Progenitor cell of endocrine pancreas (in vitro differentiated cells): ENCODE measurements around the gene ZFYVE19. TPM values are rescaled to one million over a fixed set of nuclear protein-coding genes. Genes with fewer than 3 reads are reported as not detected.

Experiments
- DNase-seq: peaks from one replicate; pipeline ENCODE4 v3.0.0; 2021; ENCODE audit warnings: low spot score; ENCODE audit not compliant: unreplicated experiment
- H3K27ac Mint-ChIP-seq: 2 replicates; pipeline ENCODE4 v1.8.0; 2021; ENCODE audit warnings: mild to moderate bottlenecking, moderate library complexity, mixed read lengths
- H3K27me3 Mint-ChIP-seq: 2 replicates; pipeline ENCODE4 v1.8.0; 2021; ENCODE audit warnings: mixed read lengths
- H3K36me3 Mint-ChIP-seq: 2 replicates; pipeline ENCODE4 v1.8.0; 2022; ENCODE audit warnings: mixed read lengths; ENCODE audit not compliant: insufficient read depth
- H3K4me1 Mint-ChIP-seq: 2 replicates; pipeline ENCODE4 v1.8.0; 2021; ENCODE audit warnings: low read depth, mixed read lengths
- H3K4me3 Mint-ChIP-seq: 2 replicates; pipeline ENCODE4 v1.8.0; 2021; ENCODE audit warnings: low read depth, mild to moderate bottlenecking, moderate library complexity, mixed read lengths
- H3K9me3 Mint-ChIP-seq: 2 replicates; pipeline ENCODE4 v1.8.0; 2021; ENCODE audit warnings: low read depth, mixed read lengths
- CTCF ChIP-seq: fragments of 200-600 bp; sonication (generic); IDR thresholded peaks from one replicate; pipeline ENCODE4 v1.5.0; 2021; ENCODE audit warnings: antibody characterized with exemption, mild to moderate bottlenecking; ENCODE audit not compliant: unreplicated experiment
- total RNA-seq: library from RNA; stranded (reverse); gene quantifications from 2 replicates; pipeline ENCODE4 v1.2.1, GENCODE V29; 2021

The ZFYVE19 gene
- total RNA-seq, 1 donor from 2014 or later = 25.2 TPM

GRCh38 chr15:40782609-40783227 lies 24.2 kb upstream of the ZFYVE19 start:
- Mint-ChIP-seq H3K27ac (no peak overlapping the region), H3K27me3 (no peaks in the 10 kb centered on the region), H3K4me1 (peaks cover 20% of the 10 kb centered on the region), H3K4me3 (no peak overlapping the region), H3K36me3 (peaks cover 3% of the 10 kb centered on the region), H3K9me3 (no peaks in the 10 kb centered on the region)
- peak; percentile 68 for DNase-seq
- TF ChIP-seq CTCF = peak; percentile 87

- H3K27me3 Mint-ChIP-seq = no peaks in the 10 kb centered on the region
- H3K4me3 Mint-ChIP-seq = no peak overlapping the region
- H3K4me1 Mint-ChIP-seq = peaks cover 28% of the 10 kb centered on the region
- H3K27ac Mint-ChIP-seq = no peak overlapping the region
- no peaks in the 10 kb centered on the region for H3K36me3 Mint-ChIP-seq
- TF ChIP-seq CTCF = peak; percentile 7
- DNase-seq = no peak
- no peaks in the 10 kb centered on the region for H3K9me3 Mint-ChIP-seq
These were observed 21.7 kb upstream of the ZFYVE19 start for GRCh38 chr15:40785164-40785563.

GRCh38 chr15:40785814-40786213 lies 21.1 kb upstream of the ZFYVE19 start:
- H3K4me1 Mint-ChIP-seq = peaks cover 28% of the 10 kb centered on the region
- H3K4me3 Mint-ChIP-seq = no peak overlapping the region
- no peaks in the 10 kb centered on the region for H3K27me3 Mint-ChIP-seq
- no peak for TF ChIP-seq CTCF
- H3K36me3 Mint-ChIP-seq = no peaks in the 10 kb centered on the region
- DNase-seq = no peak
- peak overlapping the region; percentile 50 for H3K27ac Mint-ChIP-seq
- no peaks in the 10 kb centered on the region for H3K9me3 Mint-ChIP-seq

GRCh38 chr15:40787344-40787841 lies 19.5 kb upstream of the ZFYVE19 start:
- peak overlapping the region; percentile 88 for H3K27ac Mint-ChIP-seq
- H3K27me3 Mint-ChIP-seq = no peaks in the 10 kb centered on the region
- H3K36me3 Mint-ChIP-seq = peaks cover 2% of the 10 kb centered on the region
- DNase-seq = no peak
- peaks cover 28% of the 10 kb centered on the region for H3K4me1 Mint-ChIP-seq
- no peak for TF ChIP-seq CTCF
- H3K4me3 Mint-ChIP-seq = no peak overlapping the region
- no peaks in the 10 kb centered on the region for H3K9me3 Mint-ChIP-seq

GRCh38 chr15:40787991-40788390 lies 18.9 kb upstream of the ZFYVE19 start:
- TF ChIP-seq CTCF = no peak
- Mint-ChIP-seq H3K9me3 (no peaks in the 10 kb centered on the region), H3K27ac (peak overlapping the region; percentile 88), H3K36me3 (peaks cover 2% of the 10 kb centered on the region), H3K27me3 (no peaks in the 10 kb centered on the region), H3K4me1 (peaks cover 28% of the 10 kb centered on the region), H3K4me3 (no peak overlapping the region)
- no peak for DNase-seq
